Pancreas (tissue), 10 donors: ENCODE measurements around the gene SMAP1. TPM values are rescaled to one million over a fixed set of nuclear protein-coding genes. Genes with fewer than 3 reads are reported as not detected.

Source experiments
- ATAC-seq, 4 donors: fragments of 200-7000 bp; cut with Tn5 transposase; one replicate each; pipeline versions ENCODE4 v1.8.0 to v1.9.1; 2020; ENCODE audit warnings: mild to moderate bottlenecking in 4 of 4, moderate library complexity in 4 of 4
- DNase-seq, 6 donors: peaks; one replicate each; pipeline ENCODE4 v3.0.0-alpha.2; 2020
- FAIRE-seq: peaks from 2 replicates; lab custom pipeline; 2012; peaks lifted over from hg19 to GRCh38; lab: Jason Lieb, UNC
- H3K27ac ChIP-seq, 4 donors: fragments of 200-600 bp; sonication (generic); 1 replicate in 3 of 4; 2 replicates in 1 of 4; pipeline versions ENCODE4 v1.5.0 to v1.8.0; 2020
- H3K27me3 ChIP-seq, 4 donors: fragments of 200-600 bp; one replicate each; pipeline ENCODE4 v1.8.0; 2021
- H3K36me3 ChIP-seq, 3 donors: fragments of 200-600 bp; sonication (generic) in 1 of 3; one replicate each; pipeline versions ENCODE4 v1.5.0 to v1.8.0; 2020 to 2021
- H3K4me1 ChIP-seq, 3 donors: fragments of 200-600 bp; one replicate each; pipeline ENCODE4 v1.8.0; 2021
- H3K4me3 ChIP-seq, 4 donors: fragments of 200-600 bp; sonication (generic) in 2 of 4; one replicate each; pipeline versions ENCODE4 v1.5.0 to v1.8.0; 2020 to 2021
- H3K9me3 ChIP-seq, 4 donors: fragments of 200-600 bp; one replicate each; pipeline ENCODE4 v1.8.0; 2021
- CTCF ChIP-seq, 4 donors: fragments of 200-600 bp; sonication (generic) in 3 of 4; IDR thresholded peaks; one replicate each; pipeline versions ENCODE4 v1.5.0 to v1.8.0; 2021; ENCODE audit warnings: antibody characterized with exemption in 4 of 4
- WGBS, 2 donors: extraction: QIAGEN DNeasy Blood & Tissue Kit; methylation state at CpG; one replicate each; pipeline ENCODE4 v1.1.7; 2013; 5-methylcytosine and 5-hydroxymethylcytosine counted together
- intact Hi-C, 3 donors: fragments of 100-400 bp; cut with DNase I; formaldehyde crosslinking; loops; one replicate each; pipeline versions ENCODE4 v1.11.1 to v1.14.2; 2022
- polyA plus RNA-seq, 2 donors: library from polyadenylated mRNA; stranded (reverse); fragments of 200-250 nt; gene quantifications; one replicate each; pipeline ENCODE4 v1.2.3, GENCODE V29; 2013
- total RNA-seq, 6 donors: library from RNA; stranded (reverse); fragmentation: NEBNext Ultra II Directional in 4 of 6; extraction: Animal tissue kit (Norgen Biotek cat#: 25700) in 4 of 6; gene quantifications; one replicate each; pipeline versions ENCODE4 v1.2.1 to v1.2.4, GENCODE V29; 2021 to 2023
- donor health status: healthy with polysubstance abuse.
- donor health status: DM: no; HTN: no; CAD: no; lungs with moderate emphysema.
- donor health status: DM: no; HTN: no; CAD: no.
- donor health status: control.
- donor health status: control.
- donor health status: Bipolar disorder and iron deficiency.
- donor health status: DM: yes; HTN: yes; CAD: no.
- donor health status: DM: no; HTN: no; CAD: no.
- donor health status: DM: no; HTN: no; CAD: no.
- donor health status: DM: yes; HTN: yes; CAD: no.

Gene SMAP1
- total and polyA plus RNA-seq, 8 donors: 11.4 to 21.2 (median 17.3) TPM

GRCh38 chr6:70884074-70884983 lies 216.6 kb downstream of the SMAP1 start:
- H3K4me1 ChIP-seq: no peaks in the 10 kb centered on the region
- H3K9me3 ChIP-seq: no peaks in the 10 kb centered on the region
- intact Hi-C loops: loop anchor here in 2 of 3 donors (10.0 kb wide), 2 partner anchors 170 to 570 kb away; no protein-coding TSS in a partner anchor
- WGBS, 2 donors: 36 to 38% methylated on average over 17 of the region's 17 CpGs
- H3K4me3 ChIP-seq: no peak overlapping the region
- ATAC-seq (peak; percentile 73 to 99 (median 91)), DNase-seq (peak; percentile 30 to 70 (median 56)), FAIRE-seq (no peak)
- H3K27me3 ChIP-seq: no peaks in the 10 kb centered on the region
- no peak overlapping the region for H3K27ac ChIP-seq
- peak; percentile 83 to 96 (median 93) for TF ChIP-seq CTCF (IDR thresholded peaks at IDR 0.05)
- H3K36me3 ChIP-seq: no peaks in the 10 kb centered on the region

DNA sequence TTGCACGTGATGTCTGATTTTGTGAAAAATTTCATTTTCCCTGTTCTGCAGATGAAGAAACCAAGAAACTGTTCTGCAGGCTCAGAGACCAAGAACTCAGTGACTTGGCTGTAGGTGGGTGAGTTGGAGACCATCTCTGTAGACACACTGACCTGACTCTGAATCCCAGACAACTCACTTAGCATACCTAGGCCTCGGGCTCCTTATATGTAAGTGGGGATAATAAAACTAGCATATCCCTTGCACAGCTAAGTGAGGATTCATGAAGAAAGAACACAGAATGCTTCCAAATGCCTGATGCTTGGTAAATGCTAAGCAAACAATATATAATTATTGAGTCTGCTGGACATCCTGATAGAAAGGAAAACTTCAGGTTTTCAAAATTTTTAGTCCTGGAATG lies 218.4 kb downstream of the SMAP1 start:
- Histone ChIP-seq H3K4me3 (no peak overlapping the region), H3K36me3 (no peaks in the 10 kb centered on the region), H3K27ac (no peak overlapping the region), H3K9me3 (no peaks in the 10 kb centered on the region), H3K4me1 (no peaks in the 10 kb centered on the region), H3K27me3 (no peaks in the 10 kb centered on the region)
- TF ChIP-seq CTCF (IDR thresholded peaks at IDR 0.05): no peak
- intact Hi-C loops: loop anchor here in 2 of 3 donors (5.0 to 10.0 kb wide), 3 partner anchors 171 to 571 kb away; no protein-coding TSS in a partner anchor
- FAIRE-seq (no peak), ATAC-seq (no peak), DNase-seq (no peak)
- 73 to 83% methylated on average over 2 of the region's 2 CpGs for WGBS, 2 donors

DNA sequence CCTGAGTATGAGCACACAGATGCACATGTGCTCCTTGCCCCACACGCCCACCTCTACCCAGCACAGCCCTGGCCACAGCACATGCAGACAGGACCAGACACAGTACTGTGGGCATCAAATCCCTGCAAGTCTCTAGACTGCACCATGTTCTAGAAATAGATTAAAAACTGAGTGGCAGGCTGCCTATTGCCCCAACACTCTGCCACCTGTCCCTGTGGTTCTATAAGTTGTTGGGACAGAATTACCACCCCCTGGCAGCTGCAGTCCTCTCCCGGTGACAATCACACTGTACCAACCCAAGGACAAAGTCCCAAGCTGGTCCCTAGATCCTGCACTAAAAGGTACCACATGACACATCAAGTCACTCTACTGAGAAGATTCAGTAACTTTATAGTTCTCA lies 219.0 kb downstream of the SMAP1 start:
- Histone ChIP-seq H3K36me3 (no peaks in the 10 kb centered on the region), H3K9me3 (no peaks in the 10 kb centered on the region), H3K27me3 (no peaks in the 10 kb centered on the region), H3K4me1 (no peaks in the 10 kb centered on the region), H3K27ac (no peak overlapping the region), H3K4me3 (no peak overlapping the region)
- intact Hi-C loops: loop anchor here in 2 of 3 donors (5.0 to 10.0 kb wide), 3 partner anchors 172 to 572 kb away; no protein-coding TSS in a partner anchor
- DNase-seq (no peak), ATAC-seq (no peak), FAIRE-seq (no peak)
- TF ChIP-seq CTCF (IDR thresholded peaks at IDR 0.05): no peak
- 52 to 68% methylated on average over 2 of the region's 2 CpGs for WGBS, 2 donors

DNA sequence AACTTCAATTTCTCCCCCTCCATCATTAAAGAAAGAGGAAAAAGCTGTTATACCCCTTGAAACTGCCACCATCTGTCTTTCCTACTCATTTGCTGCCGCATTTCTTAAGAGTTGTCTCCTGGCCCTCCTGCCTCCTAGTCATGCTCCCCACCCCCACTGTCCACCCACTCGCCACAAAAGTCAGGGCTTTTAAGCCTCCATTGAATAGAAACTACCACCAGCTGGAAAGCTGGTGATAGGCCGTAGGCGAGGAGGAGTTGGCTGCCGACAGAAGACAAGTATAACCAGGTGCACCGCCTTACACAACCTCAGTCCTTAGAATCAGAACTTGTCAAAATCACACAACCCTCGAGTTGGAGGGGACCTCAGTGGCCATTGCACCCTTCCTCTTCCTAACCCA lies 221.6 kb downstream of the SMAP1 start:
- Histone ChIP-seq H3K4me3 (no peak overlapping the region), H3K4me1 (no peaks in the 10 kb centered on the region), H3K27me3 (no peaks in the 10 kb centered on the region), H3K9me3 (no peaks in the 10 kb centered on the region), H3K36me3 (no peaks in the 10 kb centered on the region), H3K27ac (no peak overlapping the region)
- ATAC-seq (no peak), FAIRE-seq (no peak), DNase-seq (no peak)
- no peak for TF ChIP-seq CTCF (IDR thresholded peaks at IDR 0.05)
- WGBS, 2 donors: 85 to 90% methylated on average over 7 of the region's 7 CpGs
- intact Hi-C loops: loop anchor here in 2 of 3 donors (5.0 to 10.0 kb wide), 3 partner anchors 174 to 574 kb away; no protein-coding TSS in a partner anchor
